Endothelial cell of umbilical vein (primary cell): Measurements from ENCODE around the gene WDHD1. TPM values are rescaled to one million over a fixed set of nuclear protein-coding genes. Genes with fewer than 3 reads are reported as not detected.

Source experiments
- BruUV-seq: library from RNA; stranded (reverse); fragments of 400-500 nt; replicated peaks from 2 replicates; lab custom pipeline; 2021; lab: Mats Ljungman, UMichigan
- CTCF ChIA-PET: fragments of 300-600, 350-600 bp; sonication (Branson Sonifier 250); formaldehyde crosslinking; loops from one replicate; lab custom pipeline; 2021; ENCODE audit warnings: antibody characterized with exemption, inconsistent platforms; lab: Charles Lee
- POLR2A ChIA-PET: fragments of 300-600, 350-600 bp; sonication (Branson Sonifier 250); formaldehyde crosslinking; loops from one replicate; lab custom pipeline; 2021; ENCODE audit warnings: antibody characterized with exemption, inconsistent platforms; lab: Charles Lee
- DNase-seq: peaks from one replicate; pipeline ENCODE4 v3.0.0-alpha.2; 2011; ENCODE audit warnings: low read depth, low spot score
- FAIRE-seq: peaks from 2 replicates; lab custom pipeline; 2011; peaks lifted over from hg19 to GRCh38; lab: Jason Lieb, UNC
- H2AFZ ChIP-seq: 2 replicates; pipeline ENCODE4 v1.6.0; 2012; ENCODE audit warnings: low read depth, low read length, control low read depth, inconsistent platforms
- H3K27ac ChIP-seq: 2 replicates; pipeline ENCODE4 v1.5.1; 2011; ENCODE audit warnings: low read depth, mild to moderate bottlenecking, control low read depth, low read length, moderate library complexity; ENCODE audit not compliant: insufficient read depth
- H3K27me3 ChIP-seq, 2 experiments: 2 replicates each; pipeline versions ENCODE4 v1.6.0 to v1.6.1; 2011; ENCODE audit warnings: low read length in 2 of 2, mixed read lengths in 1 of 2; ENCODE audit not compliant: control insufficient read depth in 2 of 2, insufficient read depth in 2 of 2
- H3K36me3 ChIP-seq, 2 experiments: 2 replicates in 1 of 2; 3 replicates in 1 of 2; pipeline ENCODE4 v1.5.1; 2011; ENCODE audit warnings: low read length in 2 of 2, mild to moderate bottlenecking in 1 of 2, moderate library complexity in 1 of 2; ENCODE audit not compliant: control insufficient read depth in 2 of 2, insufficient read depth in 2 of 2; ENCODE audit errors: extremely low read depth in 1 of 2
- H3K4me1 ChIP-seq: 3 replicates; pipeline ENCODE4 v1.5.1; 2011; ENCODE audit warnings: mild to moderate bottlenecking, low read length; ENCODE audit not compliant: control insufficient read depth, insufficient read depth; ENCODE audit errors: extremely low read depth
- H3K4me2 ChIP-seq: 2 replicates; pipeline ENCODE4 v1.6.1; 2011; ENCODE audit warnings: low read length, control low read depth, mixed read lengths; ENCODE audit not compliant: insufficient read depth
- H3K4me3 ChIP-seq, 3 experiments: fragments of 200-600 bp in 1 of 3; sonication (generic), shearing (Covaris generic) in 1 of 3; replicated peaks in 1 of 3; 2 replicates each; pipeline ENCODE4 v1.5.1; 2011 to 2016; ENCODE audit warnings: control low read depth in 3 of 3, low read length in 3 of 3, mild to moderate bottlenecking in 2 of 3, inconsistent platforms in 1 of 3, low read depth in 1 of 3, moderate library complexity in 1 of 3; ENCODE audit not compliant: insufficient read depth in 1 of 3
- H3K79me2 ChIP-seq: 2 replicates; pipeline ENCODE4 v1.6.0; 2012; ENCODE audit warnings: low read length, inconsistent platforms; ENCODE audit not compliant: control insufficient read depth, insufficient read depth
- H3K9ac ChIP-seq: replicated peaks from 2 replicates; pipeline ENCODE3; 2011; ENCODE audit warnings: low read length, control low read depth; ENCODE audit not compliant: insufficient read depth; ENCODE audit errors: extremely low read depth
- H3K9me1 ChIP-seq: replicated peaks from 3 replicates; pipeline ENCODE4 v1.6.0; 2011; ENCODE audit warnings: mild to moderate bottlenecking, low read length; ENCODE audit not compliant: control insufficient read depth, insufficient read depth; ENCODE audit errors: extremely low read depth
- H3K9me3 ChIP-seq: replicated peaks from 2 replicates; pipeline ENCODE4 v1.5.1; 2012; ENCODE audit warnings: low read length, inconsistent platforms; ENCODE audit not compliant: control insufficient read depth, insufficient read depth
- H4K20me1 ChIP-seq: replicated peaks from 2 replicates; pipeline ENCODE3; 2011; ENCODE audit warnings: mild to moderate bottlenecking, low read length; ENCODE audit not compliant: control insufficient read depth, insufficient read depth; ENCODE audit errors: extremely low read depth
- CTCF ChIP-seq, 2 donors: IDR thresholded peaks; 1 replicate in 1 of 2; 2 replicates in 1 of 2; pipeline ENCODE4 v1.5.1; 2011; ENCODE audit warnings: low read length in 2 of 2, mild to moderate bottlenecking in 2 of 2, moderate library complexity in 2 of 2, control low read depth in 1 of 2, inconsistent platforms in 1 of 2, low read depth in 1 of 2; ENCODE audit not compliant: insufficient read depth in 1 of 2; ENCODE audit errors: extremely low read depth in 1 of 2
- EZH2 ChIP-seq: IDR thresholded peaks from 2 replicates; pipeline ENCODE4 v1.6.1; 2012; ENCODE audit warnings: borderline replicate concordance, low read depth, mild to moderate bottlenecking, moderate library complexity, low read length, inconsistent platforms; ENCODE audit not compliant: severe bottlenecking
- FOS ChIP-seq: IDR thresholded peaks from 2 replicates; pipeline ENCODE4 v1.6.1; 2011; ENCODE audit warnings: mild to moderate bottlenecking, low read length, moderate library complexity, borderline replicate concordance; ENCODE audit not compliant: insufficient read depth
- GATA2 ChIP-seq: IDR thresholded peaks from 2 replicates; pipeline ENCODE4 v1.7.0; 2011; ENCODE audit warnings: low read depth, mild to moderate bottlenecking, moderate library complexity, mixed read lengths, low read length; ENCODE audit not compliant: insufficient read length, insufficient read depth
- JUN ChIP-seq: IDR thresholded peaks from 2 replicates; pipeline ENCODE4 v1.6.1; 2011; ENCODE audit warnings: borderline replicate concordance, low read depth; ENCODE audit not compliant: insufficient read length, insufficient read depth
- MYC ChIP-seq: IDR thresholded peaks from one replicate; pipeline ENCODE4 v1.6.1; 2011; ENCODE audit warnings: mild to moderate bottlenecking, low read depth, low read length
- POLR2A ChIP-seq: IDR thresholded peaks from 2 replicates; pipeline ENCODE4 v1.6.1; 2012; ENCODE audit warnings: low read depth, mild to moderate bottlenecking, control low read depth, low read length
- POLR2AphosphoS5 ChIP-seq: IDR thresholded peaks from 2 replicates; pipeline ENCODE4 v1.6.1; 2012; ENCODE audit warnings: low read depth, mild to moderate bottlenecking, control low read depth, low read length, moderate library complexity; ENCODE audit not compliant: insufficient read depth
- dilution Hi-C: fragments of 300-500 bp; cut with MboI; formaldehyde crosslinking; loops from one replicate; pipeline ENCODE4 v1.15.0; 2019; ENCODE audit warnings: low sequenced_read_pairs; ENCODE audit not compliant: extremely low pct_ligation_motif_present
- intact Hi-C: fragments of 100-400 bp; cut with micrococcal nuclease; formaldehyde crosslinking; loops from one replicate; pipeline ENCODE4 v1.10.0; 2022
- polyA plus RNA-seq, 4 experiments: library from polyadenylated mRNA; depleted of rRNA in 3 of 4; stranded (reverse) in 3 of 4; unstranded in 1 of 4; fragments of >200 nt; gene quantifications; 2 replicates each; pipeline versions ENCODE4 v1.2.1 to v1.2.3, GENCODE V29; 2011 to 2012; ENCODE audit warnings: missing spikeins in 1 of 4
- total RNA-seq: library from RNA; stranded (reverse); gene quantifications from 2 replicates; pipeline ENCODE4 v1.2.3, GENCODE V29; 2021
- TF ChIP-seq, protein P1 (sequence below): IDR thresholded peaks from 2 replicates; pipeline ENCODE4 v1.6.1; 2011; ENCODE audit not compliant: insufficient read depth, insufficient read length

The WDHD1 gene
- total and polyA plus RNA-seq, 2 donors (not counting 3 experiments of a cell fraction or from before 2014, with no cell fraction given), result 3.1 to 22.5 TPM

DNA sequence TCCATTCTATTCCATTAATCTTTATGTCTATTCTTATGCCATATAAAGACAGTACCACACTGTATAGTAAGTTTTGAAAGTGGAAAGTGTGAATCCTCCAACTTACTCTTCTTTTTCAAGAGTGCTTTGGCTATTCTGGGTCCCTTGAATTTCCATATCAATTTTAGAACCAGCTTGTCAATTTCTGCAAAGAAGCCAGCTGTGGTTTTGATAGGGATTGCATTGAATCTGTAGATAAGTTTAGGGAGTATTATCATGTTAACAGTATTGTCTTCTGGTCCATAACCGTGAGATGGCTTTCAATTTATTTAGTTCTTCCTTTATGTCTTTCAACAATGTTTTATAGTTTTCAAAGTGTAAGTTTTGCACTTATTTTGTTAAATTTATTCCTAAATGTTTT lies 90.1 kb downstream of the WDHD1 start:
- CTCF ChIA-PET, result interaction anchor here (1.0 kb wide), 1 partner anchor 44 kb away, joined by 3 read pairs; no protein-coding TSS in a partner anchor
- no peaks in the 10 kb centered on the region for H3K4me1 ChIP-seq
- POLR2A ChIA-PET, result interaction anchor here (0.6 kb wide), 1 partner anchor 10 kb away, joined by 5 read pairs; no protein-coding TSS in a partner anchor
- DNase-seq (no peak), FAIRE-seq (no peak)
- intact Hi-C loops, result no loop called here
- no peak overlapping the region for H3K4me3 ChIP-seq
- H3K27ac ChIP-seq, result no peak overlapping the region
- TF ChIP-seq FOS, result no peak
- no peak for TF ChIP-seq CTCF (IDR thresholded peaks at IDR 0.05; ENCODE audit: extremely low read depth in 1 of 2, insufficient read depth in 1 of 2, low read depth in 1 of 2, low read length in 2 of 2)
- no peak for TF ChIP-seq EZH2
- no peak for TF ChIP-seq POLR2AphosphoS5
- TF ChIP-seq MYC, result no peak
- no peak for TF ChIP-seq GATA2
- no peak for TF ChIP-seq JUN
- TF ChIP-seq, protein P1, sequence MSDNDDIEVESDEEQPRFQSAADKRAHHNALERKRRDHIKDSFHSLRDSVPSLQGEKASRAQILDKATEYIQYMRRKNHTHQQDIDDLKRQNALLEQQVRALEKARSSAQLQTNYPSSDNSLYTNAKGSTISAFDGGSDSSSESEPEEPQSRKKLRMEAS, result no peak
- no peak for TF ChIP-seq POLR2A
- H3K9me1 ChIP-seq, result no peaks in the 10 kb centered on the region
- no peak overlapping the region for H3K4me2 ChIP-seq
- H2AFZ ChIP-seq, result no peak overlapping the region
- H3K36me3 ChIP-seq, result no peaks in the 10 kb centered on the region
- dilution Hi-C loops, result no loop called here
- no peaks in the 10 kb centered on the region for H3K27me3 ChIP-seq
- H3K9ac ChIP-seq, result no peak overlapping the region
- no TSS peak for BruUV-seq
- H3K9me3 ChIP-seq, result no peaks in the 10 kb centered on the region
- no peaks in the 10 kb centered on the region for H3K79me2 ChIP-seq
- H4K20me1 ChIP-seq, result no peaks in the 10 kb centered on the region
